Activated T-helper 1 cell treated with anti-CD3 and anti-CD28 coated beads, Interleukin-12 subunit alpha, Interleukin-12 subunit beta, Interleukin-2, Interleukin-4 antibody, amounts not matched to agents 30 ng/mL and 10 ng/mL and 1 ng/mL, durations not matched to agents 14 hours and 24 hours and 36 hours (primary cell): ENCODE data around the gene RGL2. TPM values are rescaled to one million over a fixed set of nuclear protein-coding genes. Genes with fewer than 3 reads are reported as not detected.
"Not testable (repeated sequence)": the region's sequence is repeated elsewhere in the genome, so short reads cannot be mapped to it uniquely, and the experiment has no call there.

ENCODE experiments used
- DNase-seq: peaks from one replicate; pipeline ENCODE4 v3.0.0; 2021; ENCODE audit warnings: low spot score
- H3K27ac Mint-ChIP-seq: one replicate; pipeline ENCODE4 v1.8.0; 2021; ENCODE audit warnings: mild to moderate bottlenecking, mixed read lengths
- H3K27me3 Mint-ChIP-seq: one replicate; pipeline ENCODE4 v1.8.0; 2022; ENCODE audit warnings: mild to moderate bottlenecking, moderate library complexity, mixed read lengths; ENCODE audit not compliant: insufficient read depth
- H3K36me3 Mint-ChIP-seq: one replicate; pipeline ENCODE4 v1.8.0; 2021; ENCODE audit warnings: low read depth, mixed read lengths
- H3K4me1 Mint-ChIP-seq: one replicate; pipeline ENCODE4 v1.8.0; 2021; ENCODE audit warnings: low read depth, mixed read lengths
- H3K4me3 Mint-ChIP-seq: one replicate; pipeline ENCODE4 v1.8.0; 2021; ENCODE audit warnings: mild to moderate bottlenecking, moderate library complexity, mixed read lengths
- H3K9me3 Mint-ChIP-seq: one replicate; pipeline ENCODE4 v1.8.0; 2021; ENCODE audit warnings: mixed read lengths
- intact Hi-C: fragments of 100-400 bp; cut with micrococcal nuclease; formaldehyde crosslinking; loops from one replicate; pipeline ENCODE4 v1.15.1; 2024
- total RNA-seq: library from RNA; stranded (reverse); gene quantifications from 2 replicates; pipeline ENCODE4 v1.2.3, GENCODE V29; 2022

The RGL2 gene
- 27.6 and 28.0 TPM in 2 replicates for total RNA-seq

DNA sequence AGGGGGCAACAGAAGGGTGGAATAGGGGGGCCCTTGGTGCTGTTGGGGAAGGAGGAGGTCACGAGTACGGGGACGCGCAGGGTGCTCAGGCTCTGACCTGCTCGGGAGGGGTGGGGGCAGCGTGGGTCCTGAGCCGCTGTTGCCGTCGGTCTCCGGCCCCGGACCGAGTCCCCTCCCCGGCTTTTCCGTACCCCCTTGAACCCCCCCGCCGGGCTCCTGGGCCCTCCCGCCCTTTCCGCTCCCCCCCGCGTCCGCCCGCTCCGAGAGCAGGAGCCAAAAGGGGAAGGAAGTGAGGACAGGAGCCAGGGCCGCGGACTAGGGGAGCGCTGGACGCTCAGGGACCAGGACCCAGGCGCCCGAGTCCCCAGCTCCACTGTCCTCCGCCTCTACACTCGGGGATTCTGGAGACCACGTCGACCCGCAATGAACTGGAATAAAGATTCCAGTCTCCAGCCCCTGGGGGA, at the start of gene RGL2:
TSS of gene RGL2 (minus strand) at position 170 of the 464 bp plus-strand sequence. CDS start 332 bp downstream, outside the sequence.
- Mint-ChIP-seq H3K9me3 (no peaks in the 10 kb centered on the region), H3K27me3 (no peaks in the 10 kb centered on the region), H3K4me3 (peak within 1 kb of the TSS; percentile 95), H3K4me1 (peaks cover 39% of the 10 kb centered on the region), H3K36me3 (peaks cover 28% of the 10 kb centered on the region), H3K27ac (peak within 1 kb of the TSS; percentile 99)
- intact Hi-C loops, result loop anchor here (1.0 kb wide), 9 partner anchors 10 to 99 kb away; partner anchors contain the start of genes B3GALT4, KIFC1, PFDN6 and RXRB
- DNase-seq, result peak; percentile 56

DNA sequence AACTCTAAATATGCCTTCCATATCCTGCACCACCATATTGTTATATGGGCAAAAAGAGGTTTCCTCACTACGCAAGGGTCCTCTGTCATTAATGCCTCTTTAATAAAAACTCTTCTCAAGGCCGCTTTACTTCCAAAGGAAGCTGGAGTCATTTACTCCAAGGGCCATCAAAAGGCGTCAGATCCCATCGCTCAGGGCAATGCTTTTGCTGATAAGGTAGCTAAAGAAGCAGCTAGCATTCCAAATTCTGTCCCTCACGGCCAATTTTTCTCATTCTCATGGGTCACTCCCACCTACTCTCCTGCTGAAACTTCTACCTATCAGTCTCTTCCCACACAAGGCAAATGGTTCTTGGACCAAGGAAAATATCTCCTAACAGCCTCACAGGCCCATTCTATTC, 49.1 kb upstream of the RGL2 start:
- Mint-ChIP-seq H3K27me3 (peaks cover 9% of the 10 kb centered on the region), H3K4me3 (no peak overlapping the region), H3K4me1 (peaks cover 26% of the 10 kb centered on the region), H3K27ac (no peak overlapping the region), H3K9me3 (no peaks in the 10 kb centered on the region), H3K36me3 (no peaks in the 10 kb centered on the region)
- DNase-seq, result no peak
- intact Hi-C loops, result loop anchor here (10.0 kb wide), 1 partner anchor 437 kb away; the partner anchor contains the start of gene LEMD2

- not testable (repeated sequence) for H3K27me3 Mint-ChIP-seq, DNase-seq, H3K36me3 Mint-ChIP-seq, H3K9me3 Mint-ChIP-seq, H3K4me3 Mint-ChIP-seq
- Mint-ChIP-seq H3K27ac (peak overlapping the region; percentile 16), H3K4me1 (peaks cover 26% of the 10 kb centered on the region)
- intact Hi-C loops, result loop anchor here (10.0 kb wide), 1 partner anchor 438 kb away; the partner anchor contains the start of gene LEMD2
Observed at GRCh38 chr6:33346972-33347371, 48.2 kb upstream of the RGL2 start.

- peaks cover 9% of the 10 kb centered on the region for H3K27me3 Mint-ChIP-seq
- peak; percentile 59 for DNase-seq
- intact Hi-C loops, result loop anchor here (1.0 to 10.0 kb wide), 5 partner anchors 22 to 440 kb away; partner anchors contain the start of genes B3GALT4, KIFC1 and LEMD2
- peak overlapping the region; percentile 77 for H3K4me3 Mint-ChIP-seq
- H3K4me1 Mint-ChIP-seq, result peaks cover 26% of the 10 kb centered on the region
- H3K36me3 Mint-ChIP-seq, result no peaks in the 10 kb centered on the region
- H3K27ac Mint-ChIP-seq, result peak overlapping the region; percentile 82
- H3K9me3 Mint-ChIP-seq, result no peaks in the 10 kb centered on the region
Observed at GRCh38 chr6:33344701-33345697, 46.3 kb upstream of the RGL2 start.

GRCh38 chr6:33343953-33344611, 45.3 kb upstream of the RGL2 start:
- peak overlapping the region; percentile 74 for H3K27ac Mint-ChIP-seq
- peaks cover 26% of the 10 kb centered on the region for H3K4me1 Mint-ChIP-seq
- peak; percentile 41 for DNase-seq
- H3K9me3 Mint-ChIP-seq, result no peaks in the 10 kb centered on the region
- H3K27me3 Mint-ChIP-seq, result peaks cover 7% of the 10 kb centered on the region
- no peaks in the 10 kb centered on the region for H3K36me3 Mint-ChIP-seq
- intact Hi-C loops, result loop anchor here (2.0 to 10.0 kb wide), 2 partner anchors 67 to 441 kb away; partner anchors contain the start of genes B3GALT4 and LEMD2
- H3K4me3 Mint-ChIP-seq, result peak overlapping the region; percentile 65

GRCh38 chr6:33343606-33343952, 44.8 kb upstream of the RGL2 start:
- H3K9me3 Mint-ChIP-seq, H3K27me3 Mint-ChIP-seq, DNase-seq, H3K36me3 Mint-ChIP-seq: not testable (repeated sequence)
- peaks cover 26% of the 10 kb centered on the region for H3K4me1 Mint-ChIP-seq
- peak overlapping the region; percentile 12 for H3K4me3 Mint-ChIP-seq
- intact Hi-C loops, result loop anchor here (10.0 kb wide), 1 partner anchor 441 kb away; the partner anchor contains the start of gene LEMD2
- peak overlapping the region; percentile 74 for H3K27ac Mint-ChIP-seq

DNA sequence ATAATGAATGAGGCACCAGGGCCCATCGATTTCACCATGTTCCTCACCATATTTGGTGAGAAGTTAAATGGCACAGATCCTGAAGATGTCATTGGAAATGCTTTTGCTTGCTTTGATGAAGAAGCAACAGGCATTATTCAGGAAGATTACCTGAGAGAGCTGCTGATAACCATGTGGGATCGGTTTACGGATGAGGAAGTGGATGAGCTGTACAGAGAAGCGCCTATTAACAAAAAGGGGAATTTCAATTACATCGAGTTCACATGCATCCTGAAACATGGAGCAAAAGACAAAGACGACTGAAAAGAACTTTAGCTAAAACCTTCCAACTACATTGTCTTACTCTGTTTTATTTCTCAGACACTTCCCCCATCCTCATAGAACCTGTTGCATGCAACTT, 40.5 kb upstream of the RGL2 start:
- H3K27ac Mint-ChIP-seq, result no peak overlapping the region
- intact Hi-C loops, result no loop called here
- no peaks in the 10 kb centered on the region for H3K9me3 Mint-ChIP-seq
- H3K4me1 Mint-ChIP-seq, result peaks cover 8% of the 10 kb centered on the region
- no peaks in the 10 kb centered on the region for H3K36me3 Mint-ChIP-seq
- H3K4me3 Mint-ChIP-seq, result no peak overlapping the region
- DNase-seq, result no peak
- no peaks in the 10 kb centered on the region for H3K27me3 Mint-ChIP-seq

- Mint-ChIP-seq H3K27me3 (no peaks in the 10 kb centered on the region), H3K4me1 (peaks cover 5% of the 10 kb centered on the region), H3K36me3 (no peaks in the 10 kb centered on the region), H3K27ac (no peak overlapping the region), H3K9me3 (no peaks in the 10 kb centered on the region), H3K4me3 (no peak overlapping the region)
- no peak for DNase-seq
- intact Hi-C loops, result no loop called here
Observed at GRCh38 chr6:33336495-33336894, 37.8 kb upstream of the RGL2 start.

- H3K9me3 Mint-ChIP-seq, result no peaks in the 10 kb centered on the region
- no peaks in the 10 kb centered on the region for H3K27me3 Mint-ChIP-seq
- no peak for DNase-seq
- no peak overlapping the region for H3K4me3 Mint-ChIP-seq
- peaks cover 5% of the 10 kb centered on the region for H3K4me1 Mint-ChIP-seq
- H3K36me3 Mint-ChIP-seq, result no peaks in the 10 kb centered on the region
- intact Hi-C loops, result no loop called here
- no peak overlapping the region for H3K27ac Mint-ChIP-seq
Observed at GRCh38 chr6:33335916-33336315, 37.2 kb upstream of the RGL2 start.

- intact Hi-C loops, result no loop called here
- Mint-ChIP-seq H3K27me3 (peaks cover 2% of the 10 kb centered on the region), H3K27ac (no peak overlapping the region), H3K9me3 (no peaks in the 10 kb centered on the region), H3K4me1 (peaks cover 5% of the 10 kb centered on the region), H3K4me3 (no peak overlapping the region), H3K36me3 (no peaks in the 10 kb centered on the region)
- no peak for DNase-seq
Observed at GRCh38 chr6:33333666-33334065, 34.9 kb upstream of the RGL2 start.

GRCh38 chr6:33330736-33331135, 32.0 kb upstream of the RGL2 start:
- no peaks in the 10 kb centered on the region for H3K36me3 Mint-ChIP-seq
- no peaks in the 10 kb centered on the region for H3K9me3 Mint-ChIP-seq
- intact Hi-C loops, result no loop called here

DNA sequence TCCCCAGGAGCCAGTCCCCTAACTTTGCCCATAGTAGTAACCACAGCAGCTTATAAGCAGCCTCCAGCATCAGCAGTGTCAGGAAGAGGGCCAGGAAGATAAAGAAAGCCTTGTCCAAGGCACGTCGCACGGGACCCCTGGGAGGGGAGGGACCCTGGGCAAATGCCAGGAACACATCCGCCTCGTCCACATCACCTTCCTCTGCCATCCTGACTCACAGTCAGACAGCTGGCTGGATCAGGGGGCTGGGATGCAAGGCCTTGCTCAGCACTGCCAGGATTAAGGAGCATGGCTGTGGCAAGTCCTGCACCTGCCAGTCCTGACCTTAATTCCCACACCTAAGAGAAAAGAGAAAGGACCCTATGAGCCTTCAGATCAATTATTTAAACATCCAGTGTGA, 30.3 kb upstream of the RGL2 start:
- H3K4me3 Mint-ChIP-seq, result no peak overlapping the region
- DNase-seq, result no peak
- H3K36me3 Mint-ChIP-seq, result no peaks in the 10 kb centered on the region
- no peaks in the 10 kb centered on the region for H3K9me3 Mint-ChIP-seq
- intact Hi-C loops, result no loop called here
- H3K27me3 Mint-ChIP-seq, result peaks cover 2% of the 10 kb centered on the region
- peaks cover 10% of the 10 kb centered on the region for H3K4me1 Mint-ChIP-seq
- H3K27ac Mint-ChIP-seq, result no peak overlapping the region

More at GRCh38 chr6:33330736-33331135, 32.0 kb upstream of the RGL2 start:
- no peak overlapping the region for H3K4me3 Mint-ChIP-seq
- DNase-seq, result no peak
- peaks cover 5% of the 10 kb centered on the region for H3K4me1 Mint-ChIP-seq
- peaks cover 2% of the 10 kb centered on the region for H3K27me3 Mint-ChIP-seq
- H3K27ac Mint-ChIP-seq, result no peak overlapping the region
